CD14-positive monocyte (primary cell): ENCODE measurements around the gene DUSP12. TPM values are rescaled to one million over a fixed set of nuclear protein-coding genes. Genes with fewer than 3 reads are reported as not detected.
A peak's percentile ranks its signal among the peaks of the same experiment; 100 is the strongest.

Experiments used
- DNase-seq, 3 donors: peaks; one replicate each; pipeline ENCODE4 v3.0.0-alpha.2; 2011 to 2022
- H2AFZ ChIP-seq: 2 replicates; pipeline ENCODE4 v1.6.0; 2012; ENCODE audit warnings: mild to moderate bottlenecking, low read depth, low read length, inconsistent platforms; ENCODE audit not compliant: insufficient read depth, poor library complexity, severe bottlenecking
- H3K27ac ChIP-seq, 2 donors: 1 replicate in 1 of 2; 2 replicates in 1 of 2; pipeline ENCODE4 v1.5.1; 2012 to 2013; ENCODE audit warnings: low read length in 2 of 2, control low read depth in 1 of 2, inconsistent platforms in 1 of 2, low read depth in 1 of 2, mild to moderate bottlenecking in 1 of 2
- H3K27me3 ChIP-seq, 2 donors: one replicate each; pipeline versions ENCODE4 v1.6.0 to v1.6.1; 2011 to 2013; ENCODE audit warnings: low read length in 2 of 2; ENCODE audit not compliant: control insufficient read depth in 2 of 2, insufficient read depth in 2 of 2
- H3K36me3 ChIP-seq, 2 donors: replicated peaks in 1 of 2; 1 replicate in 1 of 2; 2 replicates in 1 of 2; pipeline versions ENCODE4 v1.5.1 to v1.6.1; 2012 to 2013; ENCODE audit warnings: low read length in 2 of 2, control low read depth in 1 of 2, inconsistent platforms in 1 of 2, mild to moderate bottlenecking in 1 of 2; ENCODE audit not compliant: insufficient read depth in 2 of 2, control insufficient read depth in 1 of 2
- H3K4me1 ChIP-seq, 2 donors: 1 replicate in 1 of 2; 2 replicates in 1 of 2; pipeline versions ENCODE4 v1.5.1 to v1.6.1; 2012 to 2013; ENCODE audit warnings: low read length in 2 of 2, control low read depth in 1 of 2, inconsistent platforms in 1 of 2, mild to moderate bottlenecking in 1 of 2, moderate library complexity in 1 of 2; ENCODE audit not compliant: insufficient read depth in 2 of 2, control insufficient read depth in 1 of 2
- H3K4me2 ChIP-seq: replicated peaks from 2 replicates; pipeline ENCODE3; 2012; ENCODE audit warnings: low read length, moderate library complexity, mild to moderate bottlenecking; ENCODE audit not compliant: poor library complexity, severe bottlenecking; ENCODE audit errors: extremely low read depth
- H3K4me3 ChIP-seq, 3 experiments: fragments of 200-600 bp in 1 of 3; sonication (generic) in 1 of 3; replicated peaks in 1 of 3; 1 replicate in 2 of 3; 2 replicates in 1 of 3; pipeline ENCODE4 v1.5.1; 2011 to 2013; ENCODE audit warnings: low read length in 3 of 3, mild to moderate bottlenecking in 3 of 3, control low read depth in 2 of 3, low read depth in 2 of 3, inconsistent platforms in 1 of 3, moderate library complexity in 1 of 3
- H3K79me2 ChIP-seq: 2 replicates; pipeline ENCODE4 v1.6.0; 2012; ENCODE audit warnings: mild to moderate bottlenecking, control low read depth, inconsistent platforms, low read length, moderate library complexity; ENCODE audit not compliant: insufficient read depth
- H3K9ac ChIP-seq: 2 replicates; pipeline ENCODE4 v1.6.0; 2017; ENCODE audit warnings: low read length, mild to moderate bottlenecking; ENCODE audit not compliant: insufficient read depth, poor library complexity, severe bottlenecking
- H3K9me3 ChIP-seq, 2 donors: replicated peaks in 1 of 2; 1 replicate in 1 of 2; 2 replicates in 1 of 2; pipeline versions ENCODE4 v1.5.1 to v1.6.1; 2012 to 2013; ENCODE audit warnings: low read length in 2 of 2, control low read depth in 1 of 2; ENCODE audit not compliant: control insufficient read depth in 1 of 2, insufficient read depth in 1 of 2
- H4K20me1 ChIP-seq: 2 replicates; pipeline ENCODE4 v1.6.0; 2012; ENCODE audit warnings: mild to moderate bottlenecking, low read length, control low read depth, moderate library complexity; ENCODE audit not compliant: insufficient read depth
- H3K27ac Mint-ChIP-seq, 7 donors: one replicate each; pipeline ENCODE4 v1.8.0; 2020; ENCODE audit warnings: mild to moderate bottlenecking in 7 of 7, mixed read lengths in 7 of 7, moderate library complexity in 6 of 7, inconsistent platforms in 2 of 7
- H3K27me3 Mint-ChIP-seq, 3 donors: one replicate each; pipeline ENCODE4 v1.8.0; 2021 to 2022; ENCODE audit warnings: low read depth in 3 of 3, mild to moderate bottlenecking in 3 of 3, mixed read lengths in 3 of 3, moderate library complexity in 3 of 3, inconsistent platforms in 1 of 3
- H3K36me3 Mint-ChIP-seq, 2 donors: one replicate each; pipeline ENCODE4 v1.8.0; 2020; ENCODE audit warnings: mixed read lengths in 2 of 2, inconsistent platforms in 1 of 2, mild to moderate bottlenecking in 1 of 2
- H3K4me1 Mint-ChIP-seq: one replicate; pipeline ENCODE4 v1.8.0; 2020; ENCODE audit warnings: mild to moderate bottlenecking, mixed read lengths
- H3K4me3 Mint-ChIP-seq, 2 donors: one replicate each; pipeline ENCODE4 v1.8.0; 2020; ENCODE audit warnings: mild to moderate bottlenecking in 2 of 2, mixed read lengths in 2 of 2, moderate library complexity in 1 of 2
- H3K9me3 Mint-ChIP-seq, 7 donors: one replicate each; pipeline ENCODE4 v1.8.0; 2020 to 2022; ENCODE audit warnings: mixed read lengths in 7 of 7, mild to moderate bottlenecking in 6 of 7, moderate library complexity in 6 of 7, inconsistent platforms in 2 of 7
- CTCF ChIP-seq: fragments of 200-600 bp; IDR thresholded peaks from one replicate; pipeline ENCODE4 v1.8.0; 2022; ENCODE audit warnings: antibody characterized with exemption, mild to moderate bottlenecking
- WGBS: methylation state at CpG from one replicate; pipeline ENCODE4 v1.1.5; 2013; ENCODE audit warnings: missing lambda C conversion rate; ENCODE audit not compliant: insufficient coverage; 5-methylcytosine and 5-hydroxymethylcytosine counted together
- intact Hi-C, 2 donors: fragments of 100-400 bp; cut with micrococcal nuclease; formaldehyde crosslinking; loops; one replicate each; pipeline versions ENCODE4 v1.15.0 to v1.15.1; 2023
- polyA plus RNA-seq, 3 donors: library from polyadenylated mRNA; depleted of rRNA in 1 of 3; unstranded in 2 of 3; stranded (reverse) in 1 of 3; fragments of 300-500 nt in 2 of 3; fragments of >200 nt in 1 of 3; fragmentation: Illumina TruSeq in 2 of 3; gene quantifications; 1 replicate in 2 of 3; 2 replicates in 1 of 3; pipeline ENCODE4 v1.2.3, GENCODE V29; 2012 to 2021

DUSP12 gene
- polyA plus RNA-seq, 3 donors, result 19.0 to 32.0 (median 30.5) TPM

- Mint-ChIP-seq H3K36me3 (no peaks in the 10 kb centered on the region), H3K9me3 (peaks cover 0 to 3% (median 0%) of the 10 kb centered on the region in 7 donors), H3K4me1 (peaks cover 33% of the 10 kb centered on the region), H3K27me3 (peaks cover 35 to 72% (median 66%) of the 10 kb centered on the region in 3 donors), H3K4me3 (peak overlapping the region in 1 of 2 donors; percentile 54), H3K27ac (no peak overlapping the region)
- Histone ChIP-seq H3K4me1 (peaks cover 26 to 33% of the 10 kb centered on the region in 2 donors), H3K9me3 (no peaks in the 10 kb centered on the region), H3K4me3 (no peak overlapping the region), H3K9ac (no peak overlapping the region), H3K27ac (no peak overlapping the region), H3K27me3 (peaks cover 59 to 67% of the 10 kb centered on the region in 2 donors), H3K4me2 (no peak overlapping the region), H2AFZ (no peak overlapping the region), H3K79me2 (no peaks in the 10 kb centered on the region), H4K20me1 (no peaks in the 10 kb centered on the region), H3K36me3 (no peaks in the 10 kb centered on the region)
- DNase-seq, result no peak
- intact Hi-C loops, result loop anchor here in 1 of 2 donors (2.0 kb wide), 1 partner anchor 13 kb away; no protein-coding TSS in a partner anchor
- WGBS, result 100% methylated on average over 1 of the region's 3 CpGs
- no peak for TF ChIP-seq CTCF
These were observed 13.7 kb upstream of the DUSP12 start for GRCh38 chr1:161735837-161736236.

DNA sequence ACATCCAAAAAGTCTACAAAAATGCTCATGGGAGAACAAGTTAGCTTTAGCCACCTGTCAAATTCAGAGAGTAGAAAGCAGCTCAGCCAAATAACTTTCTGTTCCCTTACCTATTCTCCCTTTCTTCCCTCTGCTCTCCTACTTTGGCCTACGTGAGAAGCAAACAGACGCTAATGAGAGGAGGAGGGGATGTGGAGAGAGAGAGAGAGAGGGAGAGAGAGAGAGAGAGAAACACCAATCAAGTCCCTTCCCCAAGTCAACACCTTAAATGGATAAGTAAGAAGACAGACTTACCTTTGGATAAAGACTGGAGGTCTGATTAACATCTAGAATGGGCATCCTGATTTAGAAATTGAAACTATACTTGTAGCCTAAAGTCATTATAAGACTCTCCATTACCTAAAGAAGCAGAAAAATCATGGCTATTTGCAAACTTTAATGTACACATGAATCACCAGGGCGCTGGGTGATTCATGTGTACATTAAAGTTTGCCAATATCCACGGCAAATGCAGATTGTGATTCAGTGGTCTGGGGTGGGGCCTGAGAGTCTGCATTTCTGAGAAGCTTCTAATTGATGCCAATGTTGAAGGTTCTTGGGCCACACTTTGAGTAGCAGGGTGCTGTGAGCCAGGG, 13.1 kb upstream of the DUSP12 start:
- peaks cover 29 to 66% (median 60%) of the 10 kb centered on the region in 3 donors for H3K27me3 Mint-ChIP-seq
- H3K4me1 ChIP-seq, result peaks cover 32 to 39% of the 10 kb centered on the region in 2 donors
- no peaks in the 10 kb centered on the region for H4K20me1 ChIP-seq
- DNase-seq, result peak in 2 of 3 donors; percentile 47 to 58
- no peak for TF ChIP-seq CTCF
- peak overlapping the region in 1 of 2 donors; percentile 54 for H3K4me3 Mint-ChIP-seq
- H3K79me2 ChIP-seq, result no peaks in the 10 kb centered on the region
- no peak overlapping the region for H3K27ac Mint-ChIP-seq
- H3K4me3 ChIP-seq, result no peak overlapping the region
- H3K27ac ChIP-seq, result no peak overlapping the region
- peaks cover 53 to 61% of the 10 kb centered on the region in 2 donors for H3K27me3 ChIP-seq
- H3K4me2 ChIP-seq, result no peak overlapping the region
- peaks cover 0 to 2% (median 0%) of the 10 kb centered on the region in 7 donors for H3K9me3 Mint-ChIP-seq
- no peak overlapping the region for H3K9ac ChIP-seq
- peaks cover 39% of the 10 kb centered on the region for H3K4me1 Mint-ChIP-seq
- H2AFZ ChIP-seq, result no peak overlapping the region
- no CpG with 5 or more reads among the region's 4 CpGs for WGBS
- intact Hi-C loops, result loop anchor here in 1 of 2 donors (2.0 kb wide), 1 partner anchor 14 kb away; no protein-coding TSS in a partner anchor
- H3K36me3 ChIP-seq, result no peaks in the 10 kb centered on the region
- no peaks in the 10 kb centered on the region for H3K36me3 Mint-ChIP-seq
- no peaks in the 10 kb centered on the region for H3K9me3 ChIP-seq
